ENCODE results near the gene SH3PXD2B.

- no peak for TF ChIP-seq CTCF (IDR thresholded peaks at IDR 0.05; ENCODE audit: borderline replicate concordance, extremely low read depth, low read length, poor library complexity, severe bottlenecking)
- no peak for TF ChIP-seq EZH2 (IDR thresholded peaks at IDR 0.05; ENCODE audit: borderline replicate concordance, low read depth, low read length, severe bottlenecking)
Observed at GRCh38 chr5:172365948-172366608, 88.2 kb downstream of the SH3PXD2B start.

Measured in DND-41 (cell line).